Measurements from ENCODE around the gene ARRB1. TPM values are rescaled to one million over a fixed set of nuclear protein-coding genes. Genes with fewer than 3 reads are reported as not detected.
A peak's percentile ranks its signal among the peaks of the same experiment; 100 is the strongest.

ARRB1 gene
- total RNA-seq, 1 donor from 2014 or later: 38.0 TPM

DNA sequence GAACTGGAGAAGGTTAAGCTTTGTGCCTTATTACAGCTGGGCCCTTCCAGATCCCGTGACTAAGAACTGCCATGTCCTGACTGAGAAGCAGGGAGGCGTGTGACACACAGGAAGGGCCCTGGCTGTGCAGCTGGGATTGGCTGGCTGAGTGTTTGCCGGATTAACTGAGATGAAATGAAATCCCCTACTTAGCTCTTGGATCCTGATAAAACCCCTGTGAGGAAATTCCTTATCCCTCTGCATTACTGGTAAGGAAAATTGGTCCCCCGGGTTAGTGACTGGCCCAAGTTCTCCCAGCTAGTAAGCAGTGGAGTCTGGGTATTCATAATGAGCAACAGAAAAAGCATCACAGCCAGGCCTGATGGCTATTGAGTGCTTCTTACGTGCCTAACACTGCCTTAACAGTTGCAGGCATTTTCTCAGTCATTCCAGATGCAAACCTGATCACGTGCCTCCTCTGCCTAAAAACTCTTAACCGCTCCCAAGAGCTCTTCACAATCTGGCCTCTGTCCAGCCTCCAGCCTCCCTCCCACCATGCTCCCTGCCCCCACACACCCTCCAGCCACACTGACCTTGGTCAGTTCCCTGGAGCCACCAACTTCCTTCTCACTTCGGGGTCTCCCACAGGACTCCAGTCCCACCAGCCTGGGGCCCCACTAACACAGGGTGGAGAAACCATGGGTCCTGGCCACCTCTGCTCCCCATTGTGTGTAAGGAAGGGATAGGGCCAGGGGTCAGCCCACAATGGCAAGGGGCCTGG is 37.8 kb downstream of the ARRB1 start:
- DNase-seq: no peak
- H3K27me3 Mint-ChIP-seq (ENCODE audit: unreplicated experiment): peaks cover 3% of the 10 kb centered on the region
- H3K36me3 Mint-ChIP-seq (ENCODE audit: unreplicated experiment): no peaks in the 10 kb centered on the region
- TF ChIP-seq, protein P1, sequence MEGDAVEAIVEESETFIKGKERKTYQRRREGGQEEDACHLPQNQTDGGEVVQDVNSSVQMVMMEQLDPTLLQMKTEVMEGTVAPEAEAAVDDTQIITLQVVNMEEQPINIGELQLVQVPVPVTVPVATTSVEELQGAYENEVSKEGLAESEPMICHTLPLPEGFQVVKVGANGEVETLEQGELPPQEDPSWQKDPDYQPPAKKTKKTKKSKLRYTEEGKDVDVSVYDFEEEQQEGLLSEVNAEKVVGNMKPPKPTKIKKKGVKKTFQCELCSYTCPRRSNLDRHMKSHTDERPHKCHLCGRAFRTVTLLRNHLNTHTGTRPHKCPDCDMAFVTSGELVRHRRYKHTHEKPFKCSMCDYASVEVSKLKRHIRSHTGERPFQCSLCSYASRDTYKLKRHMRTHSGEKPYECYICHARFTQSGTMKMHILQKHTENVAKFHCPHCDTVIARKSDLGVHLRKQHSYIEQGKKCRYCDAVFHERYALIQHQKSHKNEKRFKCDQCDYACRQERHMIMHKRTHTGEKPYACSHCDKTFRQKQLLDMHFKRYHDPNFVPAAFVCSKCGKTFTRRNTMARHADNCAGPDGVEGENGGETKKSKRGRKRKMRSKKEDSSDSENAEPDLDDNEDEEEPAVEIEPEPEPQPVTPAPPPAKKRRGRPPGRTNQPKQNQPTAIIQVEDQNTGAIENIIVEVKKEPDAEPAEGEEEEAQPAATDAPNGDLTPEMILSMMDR (IDR thresholded peaks at IDR 0.05; ENCODE audit: partially characterized antibody, unreplicated experiment): no peak
- H3K4me3 Mint-ChIP-seq (ENCODE audit: unreplicated experiment): peak overlapping the region; percentile 55
- peaks cover 29% of the 10 kb centered on the region for H3K4me1 Mint-ChIP-seq (ENCODE audit: low read depth, unreplicated experiment)
- no peak overlapping the region for H3K27ac Mint-ChIP-seq (ENCODE audit: unreplicated experiment)
- H3K9me3 Mint-ChIP-seq (ENCODE audit: unreplicated experiment): peaks cover 14% of the 10 kb centered on the region

- Mint-ChIP-seq H3K27me3 (ENCODE audit: unreplicated experiment) (peaks cover 4% of the 10 kb centered on the region), H3K4me3 (ENCODE audit: unreplicated experiment) (peak overlapping the region; percentile 56), H3K27ac (ENCODE audit: unreplicated experiment) (peak overlapping the region; percentile 93), H3K9me3 (ENCODE audit: unreplicated experiment) (peaks cover 14% of the 10 kb centered on the region), H3K4me1 (ENCODE audit: low read depth, unreplicated experiment) (peaks cover 26% of the 10 kb centered on the region), H3K36me3 (ENCODE audit: unreplicated experiment) (no peaks in the 10 kb centered on the region)
- TF ChIP-seq, protein P1 (IDR thresholded peaks at IDR 0.05; ENCODE audit: partially characterized antibody, unreplicated experiment): no peak
- DNase-seq: no peak
These were observed 39.1 kb downstream of the ARRB1 start for GRCh38 chr11:75312346-75312745.

GRCh38 chr11:75311858-75312288 is 39.6 kb downstream of the ARRB1 start:
- peak; percentile 82 for DNase-seq
- peaks cover 4% of the 10 kb centered on the region for H3K27me3 Mint-ChIP-seq (ENCODE audit: unreplicated experiment)
- peak overlapping the region; percentile 93 for H3K27ac Mint-ChIP-seq (ENCODE audit: unreplicated experiment)
- TF ChIP-seq, protein P1 (IDR thresholded peaks at IDR 0.05; ENCODE audit: partially characterized antibody, unreplicated experiment): no peak
- peaks cover 26% of the 10 kb centered on the region for H3K4me1 Mint-ChIP-seq (ENCODE audit: low read depth, unreplicated experiment)
- H3K36me3 Mint-ChIP-seq (ENCODE audit: unreplicated experiment): no peaks in the 10 kb centered on the region
- H3K9me3 Mint-ChIP-seq (ENCODE audit: unreplicated experiment): peaks cover 14% of the 10 kb centered on the region
- H3K4me3 Mint-ChIP-seq (ENCODE audit: unreplicated experiment): peak overlapping the region; percentile 56

GRCh38 chr11:75308986-75309385 is 42.5 kb downstream of the ARRB1 start:
- Mint-ChIP-seq H3K27me3 (ENCODE audit: unreplicated experiment) (peaks cover 4% of the 10 kb centered on the region), H3K36me3 (ENCODE audit: unreplicated experiment) (no peaks in the 10 kb centered on the region), H3K4me1 (ENCODE audit: low read depth, unreplicated experiment) (peaks cover 34% of the 10 kb centered on the region), H3K9me3 (ENCODE audit: unreplicated experiment) (peaks cover 13% of the 10 kb centered on the region), H3K4me3 (ENCODE audit: unreplicated experiment) (no peak overlapping the region), H3K27ac (ENCODE audit: unreplicated experiment) (no peak overlapping the region)
- TF ChIP-seq, protein P1 (IDR thresholded peaks at IDR 0.05; ENCODE audit: partially characterized antibody, unreplicated experiment): no peak
- no peak for DNase-seq

DNA sequence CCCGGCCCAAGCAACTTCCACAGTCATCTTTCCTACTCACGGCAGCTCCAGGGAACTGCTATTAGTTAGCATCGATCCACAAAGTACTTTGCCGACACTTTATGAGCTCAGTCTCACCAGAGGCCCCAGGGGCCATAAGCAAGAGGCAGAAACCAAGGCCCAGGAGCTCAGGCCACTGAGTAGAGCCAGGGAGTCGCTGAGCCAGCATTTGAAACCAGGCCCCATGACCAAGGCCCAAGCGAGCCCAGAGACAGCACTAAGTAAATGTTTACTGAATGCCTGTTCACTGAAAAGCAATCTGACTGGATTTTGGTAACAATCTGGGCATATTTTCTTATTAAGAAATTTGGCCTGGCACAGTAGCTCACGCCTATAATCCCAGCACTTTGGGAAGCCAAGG is 43.3 kb downstream of the ARRB1 start:
- peaks cover 31% of the 10 kb centered on the region for H3K4me1 Mint-ChIP-seq (ENCODE audit: low read depth, unreplicated experiment)
- no peak overlapping the region for H3K4me3 Mint-ChIP-seq (ENCODE audit: unreplicated experiment)
- H3K9me3 Mint-ChIP-seq (ENCODE audit: unreplicated experiment): peaks cover 11% of the 10 kb centered on the region
- TF ChIP-seq, protein P1 (IDR thresholded peaks at IDR 0.05; ENCODE audit: partially characterized antibody, unreplicated experiment): no peak
- H3K36me3 Mint-ChIP-seq (ENCODE audit: unreplicated experiment): no peaks in the 10 kb centered on the region
- H3K27me3 Mint-ChIP-seq (ENCODE audit: unreplicated experiment): peaks cover 4% of the 10 kb centered on the region
- DNase-seq: no peak
- no peak overlapping the region for H3K27ac Mint-ChIP-seq (ENCODE audit: unreplicated experiment)

Data from glutamatergic neuron (in vitro differentiated cells).